ENCODE data around the gene DDX42.

The DDX42 gene

GRCh38 chr17:63832455-63832854 lies 58.5 kb downstream of the DDX42 start:
- Histone ChIP-seq H4K20me1 (ENCODE audit: insufficient read depth, low read length) (no peaks in the 10 kb centered on the region), H3K9me3 (replicated peaks; ENCODE audit: insufficient read depth, low read length) (no peaks in the 10 kb centered on the region), H3K27ac (ENCODE audit: low read length) (no peak overlapping the region), H3K27me3 (replicated peaks; ENCODE audit: insufficient read depth, low read length) (no peaks in the 10 kb centered on the region), H2AFZ (ENCODE audit: low read length) (no peak overlapping the region), H3K9ac (ENCODE audit: low read length) (no peak overlapping the region), H3K4me3 (ENCODE audit: low read length) (no peak overlapping the region), H3F3A (ENCODE audit: insufficient read depth, low read length) (peaks cover 11% of the 10 kb centered on the region; the same call in 1 of the 2 replicates), H3K9me2 (replicated peaks; ENCODE audit: insufficient read depth, low read length) (no peaks in the 10 kb centered on the region), H3K79me2 (ENCODE audit: low read length) (peaks cover 64% of the 10 kb centered on the region), H3K36me3 (replicated peaks; ENCODE audit: insufficient read depth, low read length) (peaks cover 7% of the 10 kb centered on the region; the same call in 1 of the 2 replicates), H3K4me1 (ENCODE audit: low read length) (peaks cover 12% of the 10 kb centered on the region), H3K4me2 (ENCODE audit: low read depth, low read length) (no peak overlapping the region)
- TF ChIP-seq EZH2phosphoT487 (IDR thresholded peaks at IDR 0.05; ENCODE audit: low read length) (no peak), CTCF (IDR thresholded peaks at IDR 0.05; ENCODE audit: low read length) (no peak), EZH2 (optimal IDR thresholded peaks at IDR 0.05; ENCODE audit: low read depth, low read length) (no peak)
- DNase-seq = no peak

DNA sequence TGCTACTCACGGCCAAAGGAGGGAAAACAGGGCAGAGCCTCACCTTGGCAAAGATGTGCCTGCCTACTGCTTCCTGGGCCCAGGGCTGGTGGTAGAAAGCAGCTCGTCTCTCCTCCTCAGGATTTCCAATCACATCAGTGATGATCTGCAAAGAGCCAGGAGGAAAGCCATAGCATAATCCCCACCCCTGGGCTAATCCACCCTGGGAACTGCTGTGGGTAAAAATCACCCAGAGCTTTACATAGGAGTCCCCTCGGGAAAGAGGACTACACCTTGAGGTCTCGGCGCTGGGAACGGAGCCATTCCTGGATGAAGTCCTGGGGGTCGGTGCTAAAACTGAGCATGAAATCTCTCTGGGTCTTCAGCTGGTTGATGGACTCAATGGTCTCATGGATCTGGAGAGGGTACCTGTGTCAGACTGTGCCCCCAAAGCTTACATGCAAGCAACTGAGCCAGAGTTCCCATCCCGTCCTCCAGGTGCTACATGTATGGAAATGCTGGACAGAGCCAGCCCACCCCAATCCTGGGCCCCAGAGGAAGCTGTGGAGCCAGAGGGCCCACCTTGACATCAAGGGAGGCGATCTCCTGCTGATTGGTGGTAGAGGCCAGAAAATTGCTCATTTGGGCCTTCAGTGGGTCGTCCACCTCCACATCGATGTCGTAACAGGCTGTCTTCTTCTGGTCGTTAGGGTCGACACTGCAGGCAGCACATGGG lies 59.2 kb downstream of the DDX42 start:
- Histone ChIP-seq H3K79me2 (ENCODE audit: low read length) (peaks cover 64% of the 10 kb centered on the region), H3K4me1 (ENCODE audit: low read length) (peaks cover 12% of the 10 kb centered on the region), H3K9me2 (replicated peaks; ENCODE audit: insufficient read depth, low read length) (no peaks in the 10 kb centered on the region), H3K4me2 (ENCODE audit: low read depth, low read length) (no peak overlapping the region), H4K20me1 (ENCODE audit: insufficient read depth, low read length) (no peaks in the 10 kb centered on the region), H3K4me3 (ENCODE audit: low read length) (no peak overlapping the region), H3K9me3 (replicated peaks; ENCODE audit: insufficient read depth, low read length) (no peaks in the 10 kb centered on the region), H3K36me3 (replicated peaks; ENCODE audit: insufficient read depth, low read length) (peaks cover 7% of the 10 kb centered on the region; the same call in 1 of the 2 replicates), H3K9ac (ENCODE audit: low read length) (no peak overlapping the region), H3K27ac (ENCODE audit: low read length) (no peak overlapping the region), H2AFZ (ENCODE audit: low read length) (no peak overlapping the region), H3K27me3 (replicated peaks; ENCODE audit: insufficient read depth, low read length) (no peaks in the 10 kb centered on the region), H3F3A (ENCODE audit: insufficient read depth, low read length) (peaks cover 11% of the 10 kb centered on the region; the same call in 1 of the 2 replicates)
- TF ChIP-seq CTCF (IDR thresholded peaks at IDR 0.05; ENCODE audit: low read length) (no peak), EZH2phosphoT487 (IDR thresholded peaks at IDR 0.05; ENCODE audit: low read length) (no peak), EZH2 (optimal IDR thresholded peaks at IDR 0.05; ENCODE audit: low read depth, low read length) (no peak)
- no peak for DNase-seq

DNA sequence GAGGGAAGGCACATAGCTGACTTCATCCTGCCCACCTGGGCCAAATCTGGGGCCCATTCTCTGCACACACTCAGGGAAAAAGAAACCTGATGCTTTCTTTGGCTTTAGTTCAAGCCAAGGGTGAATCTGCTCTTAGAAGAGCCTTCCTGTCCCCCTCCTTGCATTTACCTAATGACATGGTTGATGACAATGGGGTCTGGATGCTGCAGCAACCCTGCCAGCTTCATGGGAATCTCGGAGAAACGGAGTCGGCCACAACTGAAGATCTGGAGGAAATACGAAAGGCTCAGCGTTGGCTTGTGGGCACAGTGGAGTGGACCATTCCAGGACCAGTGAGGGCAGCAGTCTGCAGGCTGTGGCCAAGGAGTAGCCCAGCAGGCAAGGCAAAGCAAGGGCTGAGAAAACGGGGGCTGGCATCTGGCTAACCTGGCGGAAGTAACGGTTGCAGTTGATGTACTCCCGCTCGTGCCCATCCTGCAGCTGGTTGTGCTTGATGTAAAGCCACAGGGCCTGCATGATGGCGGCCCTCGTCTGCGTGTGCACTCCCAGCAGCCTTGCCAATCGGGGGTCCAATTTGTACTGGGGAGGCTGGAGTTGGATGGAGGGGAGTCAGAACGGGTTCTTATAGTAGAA lies 59.9 kb downstream of the DDX42 start:
- Histone ChIP-seq H3K4me1 (ENCODE audit: low read length) (peaks cover 8% of the 10 kb centered on the region), H4K20me1 (ENCODE audit: insufficient read depth, low read length) (no peaks in the 10 kb centered on the region), H3K79me2 (ENCODE audit: low read length) (peaks cover 64% of the 10 kb centered on the region), H3K4me3 (ENCODE audit: low read length) (no peak overlapping the region), H3K4me2 (ENCODE audit: low read depth, low read length) (no peak overlapping the region), H3K9me2 (replicated peaks; ENCODE audit: insufficient read depth, low read length) (no peaks in the 10 kb centered on the region), H3K36me3 (replicated peaks; ENCODE audit: insufficient read depth, low read length) (peaks cover 7% of the 10 kb centered on the region; the same call in 1 of the 2 replicates), H3K27ac (ENCODE audit: low read length) (no peak overlapping the region), H2AFZ (ENCODE audit: low read length) (no peak overlapping the region), H3K9me3 (replicated peaks; ENCODE audit: insufficient read depth, low read length) (no peaks in the 10 kb centered on the region), H3K9ac (ENCODE audit: low read length) (no peak overlapping the region), H3K27me3 (replicated peaks; ENCODE audit: insufficient read depth, low read length) (no peaks in the 10 kb centered on the region), H3F3A (ENCODE audit: insufficient read depth, low read length) (peaks cover 11% of the 10 kb centered on the region; the same call in 1 of the 2 replicates)
- TF ChIP-seq EZH2 (optimal IDR thresholded peaks at IDR 0.05; ENCODE audit: low read depth, low read length) = no peak
- no peak for TF ChIP-seq CTCF (IDR thresholded peaks at IDR 0.05; ENCODE audit: low read length)
- TF ChIP-seq EZH2phosphoT487 (IDR thresholded peaks at IDR 0.05; ENCODE audit: low read length) = no peak
- no peak for DNase-seq

All from MM.1S (cell line).